Testis (tissue), 3 donors: ENCODE results near the gene CYB5R4. TPM values are rescaled to one million over a fixed set of nuclear protein-coding genes. Genes with fewer than 3 reads are reported as not detected.
A peak's percentile ranks its signal among the peaks of the same experiment; 100 is the strongest.

ENCODE experiments used
- DNase-seq: peaks from one replicate; pipeline ENCODE4 v3.0.0-alpha.2; 2019
- H3K27ac ChIP-seq, 2 donors: fragments of 200-600 bp; sonication (generic); one replicate each; pipeline ENCODE4 v1.5.1; 2019
- H3K27me3 ChIP-seq: fragments of 200-600 bp; sonication (generic); one replicate; pipeline ENCODE4 v1.5.1; 2019
- H3K36me3 ChIP-seq: fragments of 200-600 bp; sonication (generic); one replicate; pipeline ENCODE4 v1.5.1; 2017; ENCODE audit warnings: low read depth; ENCODE audit errors: missing control alignments
- H3K4me1 ChIP-seq: fragments of 200-600 bp; sonication (generic); one replicate; pipeline ENCODE4 v1.5.1; 2019
- H3K4me3 ChIP-seq, 2 donors: fragments of 200-600 bp; sonication (generic); one replicate each; pipeline ENCODE4 v1.5.1; 2017 to 2019
- H3K9me3 ChIP-seq: fragments of 200-600 bp; sonication (generic); one replicate; pipeline ENCODE4 v1.5.1; 2017
- POLR2A ChIP-seq: fragments of 450-650 bp; IDR thresholded peaks from one replicate; pipeline ENCODE4 v1.6.1; 2017; ENCODE audit warnings: antibody characterized with exemption, mild to moderate bottlenecking, moderate library complexity
- WGBS, 2 donors: methylation state at CpG; one replicate each; pipeline ENCODE4 v1.1.5; 2018; 5-methylcytosine and 5-hydroxymethylcytosine counted together
- intact Hi-C: fragments of 100-400 bp; cut with DNase I; formaldehyde crosslinking; loops from one replicate; pipeline ENCODE4 v1.15.1; 2023; ENCODE audit warnings: low total_unique reads
- polyA plus RNA-seq: library from polyadenylated mRNA; stranded (reverse); fragments of 350-450 nt; fragmentation: Illumina TruSeq; extraction: RNeasy Lipid Tissue Mini Kit (QIAGEN cat#74804); gene quantifications from one replicate; pipeline ENCODE4 v1.2.3, GENCODE V29; 2014; ENCODE audit warnings: low read depth, low replicate concordance; ENCODE audit not compliant: insufficient read depth
- total RNA-seq, 2 donors: library from RNA; depleted of rRNA; stranded (reverse); fragments of >200 nt; gene quantifications; one replicate each; pipeline ENCODE4 v1.2.3, GENCODE V29; 2016
- TF ChIP-seq, protein P1 (sequence below), 3 experiments: fragments of 450-650 bp in 2 of 3; fragments of 200-600 bp in 1 of 3; sonication (generic) in 1 of 3; IDR thresholded peaks; one replicate each; pipeline ENCODE4 v1.5.1; 2016 to 2019; ENCODE audit warnings: antibody characterized with exemption in 3 of 3, mild to moderate bottlenecking in 2 of 3, moderate library complexity in 1 of 3

Gene CYB5R4
- total and polyA plus RNA-seq, 3 donors from 2014 or later = 18.2 to 53.5 (median 20.5) TPM

GRCh38 chr6:83978324-83978734, 118.8 kb downstream of the CYB5R4 start:
- no peaks in the 10 kb centered on the region for H3K27me3 ChIP-seq
- no peak overlapping the region for H3K4me3 ChIP-seq
- DNase-seq = no peak
- H3K4me1 ChIP-seq = no peaks in the 10 kb centered on the region
- intact Hi-C loops = no loop called here
- 45 to 48% methylated on average over 1 of the region's 1 CpG for WGBS, 2 donors
- TF ChIP-seq, protein P1, sequence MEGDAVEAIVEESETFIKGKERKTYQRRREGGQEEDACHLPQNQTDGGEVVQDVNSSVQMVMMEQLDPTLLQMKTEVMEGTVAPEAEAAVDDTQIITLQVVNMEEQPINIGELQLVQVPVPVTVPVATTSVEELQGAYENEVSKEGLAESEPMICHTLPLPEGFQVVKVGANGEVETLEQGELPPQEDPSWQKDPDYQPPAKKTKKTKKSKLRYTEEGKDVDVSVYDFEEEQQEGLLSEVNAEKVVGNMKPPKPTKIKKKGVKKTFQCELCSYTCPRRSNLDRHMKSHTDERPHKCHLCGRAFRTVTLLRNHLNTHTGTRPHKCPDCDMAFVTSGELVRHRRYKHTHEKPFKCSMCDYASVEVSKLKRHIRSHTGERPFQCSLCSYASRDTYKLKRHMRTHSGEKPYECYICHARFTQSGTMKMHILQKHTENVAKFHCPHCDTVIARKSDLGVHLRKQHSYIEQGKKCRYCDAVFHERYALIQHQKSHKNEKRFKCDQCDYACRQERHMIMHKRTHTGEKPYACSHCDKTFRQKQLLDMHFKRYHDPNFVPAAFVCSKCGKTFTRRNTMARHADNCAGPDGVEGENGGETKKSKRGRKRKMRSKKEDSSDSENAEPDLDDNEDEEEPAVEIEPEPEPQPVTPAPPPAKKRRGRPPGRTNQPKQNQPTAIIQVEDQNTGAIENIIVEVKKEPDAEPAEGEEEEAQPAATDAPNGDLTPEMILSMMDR (IDR thresholded peaks at IDR 0.05) = no peak
- TF ChIP-seq POLR2A = no peak
- H3K27ac ChIP-seq = peak overlapping the region in 1 of 2 donors; percentile 8
- no peaks in the 10 kb centered on the region for H3K9me3 ChIP-seq
- H3K36me3 ChIP-seq = no peaks in the 10 kb centered on the region

DNA sequence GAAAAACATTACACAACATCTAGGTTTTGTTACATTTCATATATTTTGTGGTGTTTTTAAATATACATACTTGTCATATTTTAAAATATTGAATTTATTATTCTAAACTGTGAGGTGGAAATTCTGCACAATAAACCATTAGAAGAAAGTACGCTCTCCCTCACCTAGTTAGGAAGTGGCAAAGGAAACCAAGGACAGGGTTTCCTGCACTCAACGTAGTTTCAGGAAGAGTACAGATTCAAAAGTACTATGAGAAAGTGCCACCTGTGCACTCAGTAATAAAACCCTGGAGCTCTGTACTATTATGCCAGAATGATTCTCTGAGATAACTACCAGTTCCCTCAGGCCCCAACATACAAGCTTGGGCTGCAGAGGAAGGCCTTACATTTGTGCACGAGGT, 119.5 kb downstream of the CYB5R4 start:
- no peaks in the 10 kb centered on the region for H3K4me1 ChIP-seq
- no peak overlapping the region for H3K27ac ChIP-seq
- no peak for DNase-seq
- no peaks in the 10 kb centered on the region for H3K9me3 ChIP-seq
- TF ChIP-seq, protein P1 (IDR thresholded peaks at IDR 0.05) = no peak
- WGBS, 2 donors = 77% methylated on average over 3 of the region's 3 CpGs
- intact Hi-C loops = no loop called here
- H3K4me3 ChIP-seq = no peak overlapping the region
- no peaks in the 10 kb centered on the region for H3K36me3 ChIP-seq
- H3K27me3 ChIP-seq = no peaks in the 10 kb centered on the region

DNA sequence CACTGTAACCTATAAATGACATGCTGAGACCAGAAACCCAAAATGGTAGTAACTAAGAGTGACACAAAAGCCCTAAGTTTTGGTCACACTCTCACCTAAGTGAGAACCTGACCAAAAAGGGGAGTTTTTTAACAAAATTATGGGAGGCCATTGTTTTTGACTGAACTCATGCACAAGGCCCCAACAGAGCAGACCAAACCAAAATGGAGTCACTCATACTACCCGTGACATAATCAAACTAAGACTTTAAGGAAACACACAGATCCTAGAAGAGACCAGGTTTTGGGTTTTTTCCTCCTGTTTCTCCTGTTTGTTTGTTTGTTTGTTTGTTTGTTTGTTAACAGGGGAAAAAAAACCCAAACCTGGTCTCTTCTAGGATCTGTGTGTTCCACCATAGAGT, 124.9 kb downstream of the CYB5R4 start:
- TF ChIP-seq, protein P1 (IDR thresholded peaks at IDR 0.05) = no peak
- no peak for TF ChIP-seq POLR2A
- no peak overlapping the region for H3K4me3 ChIP-seq
- no peak for DNase-seq
- H3K27me3 ChIP-seq = no peaks in the 10 kb centered on the region
- H3K4me1 ChIP-seq = no peaks in the 10 kb centered on the region
- 90 to 96% methylated on average over 1 of the region's 1 CpG for WGBS, 2 donors
- H3K36me3 ChIP-seq = no peaks in the 10 kb centered on the region
- intact Hi-C loops = no loop called here
- H3K27ac ChIP-seq = no peak overlapping the region
- no peaks in the 10 kb centered on the region for H3K9me3 ChIP-seq

GRCh38 chr6:83985308-83985713, 125.8 kb downstream of the CYB5R4 start:
- Histone ChIP-seq H3K27ac (no peak overlapping the region), H3K9me3 (no peaks in the 10 kb centered on the region), H3K36me3 (no peaks in the 10 kb centered on the region), H3K4me1 (no peaks in the 10 kb centered on the region), H3K4me3 (no peak overlapping the region), H3K27me3 (no peaks in the 10 kb centered on the region)
- intact Hi-C loops = no loop called here
- TF ChIP-seq, protein P1 (IDR thresholded peaks at IDR 0.05) = no peak
- TF ChIP-seq POLR2A = no peak
- 53 to 70% methylated on average over 1 of the region's 1 CpG for WGBS, 2 donors
- no peak for DNase-seq

- TF ChIP-seq, protein P1 (IDR thresholded peaks at IDR 0.05) = no peak
- TF ChIP-seq POLR2A = no peak
- H3K9me3 ChIP-seq = no peaks in the 10 kb centered on the region
- no peaks in the 10 kb centered on the region for H3K4me1 ChIP-seq
- no peak for DNase-seq
- no peaks in the 10 kb centered on the region for H3K27me3 ChIP-seq
- no peak overlapping the region for H3K4me3 ChIP-seq
- no peak overlapping the region for H3K27ac ChIP-seq
- H3K36me3 ChIP-seq = no peaks in the 10 kb centered on the region
- intact Hi-C loops = no loop called here
Measured at GRCh38 chr6:83985715-83986114, 126.2 kb downstream of the CYB5R4 start.
